ENCODE data around the gene COMMD2.

DNA sequence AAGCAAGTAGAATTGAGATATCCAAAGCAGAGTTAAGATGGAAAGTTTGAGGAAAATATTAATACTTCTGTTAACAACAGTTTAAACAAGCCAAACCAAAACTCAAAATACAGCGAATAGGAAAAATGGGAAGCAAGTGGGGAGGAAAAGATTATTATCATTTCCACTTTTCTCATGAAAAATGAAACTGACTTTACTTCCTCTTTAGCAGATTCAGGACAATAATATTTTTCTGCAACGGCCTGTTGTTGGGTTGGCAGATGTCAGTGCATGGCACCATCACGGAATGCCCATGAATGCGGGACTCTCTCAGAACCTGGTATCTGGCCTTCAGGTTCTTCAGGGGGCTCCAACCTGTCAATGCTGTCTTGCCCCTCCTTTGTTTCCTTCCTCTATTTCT lies 28.9 kb upstream of the COMMD2 start:
- TF ChIP-seq CTCF (IDR thresholded peaks at IDR 0.05; ENCODE audit: borderline replicate concordance, extremely low read depth, low read length, poor library complexity, severe bottlenecking) (no peak), EZH2 (IDR thresholded peaks at IDR 0.05; ENCODE audit: borderline replicate concordance, low read depth, low read length, severe bottlenecking) (no peak)

Data from DND-41 (cell line).